Large intestine (tissue), 3 donors: ENCODE measurements around the gene DLK1. TPM values are rescaled to one million over a fixed set of nuclear protein-coding genes. Genes with fewer than 3 reads are reported as not detected.

Experiments
- DNase-seq, 2 donors: peaks; one replicate each; pipeline versions ENCODE4 v3.0.0 to v3.0.0-alpha.2; 2013
- H3K27ac ChIP-seq: one replicate; pipeline ENCODE4 v1.5.1; 2013; ENCODE audit warnings: low read length
- H3K27me3 ChIP-seq: 2 replicates; pipeline ENCODE4 v1.6.1; 2013; ENCODE audit warnings: low read length; ENCODE audit not compliant: control insufficient read depth, insufficient read depth
- H3K36me3 ChIP-seq: 2 replicates; pipeline ENCODE4 v1.6.1; 2013; ENCODE audit warnings: low read length; ENCODE audit not compliant: control insufficient read depth, insufficient read depth
- H3K4me1 ChIP-seq: one replicate; pipeline ENCODE4 v1.6.1; 2013; ENCODE audit warnings: low read length; ENCODE audit not compliant: control insufficient read depth, insufficient read depth
- H3K4me3 ChIP-seq: one replicate; pipeline ENCODE4 v1.5.1; 2013; ENCODE audit warnings: low read length
- H3K9me3 ChIP-seq: one replicate; pipeline ENCODE4 v1.6.1; 2013; ENCODE audit warnings: mild to moderate bottlenecking, low read depth, low read length, moderate library complexity; ENCODE audit not compliant: control insufficient read depth
- WGBS: methylation state at CpG from one replicate; pipeline ENCODE4 v1.1.5; 2013; ENCODE audit warnings: low lambda C conversion rate; ENCODE audit not compliant: insufficient coverage; 5-methylcytosine and 5-hydroxymethylcytosine counted together
- polyA plus RNA-seq: library from polyadenylated mRNA; unstranded; fragments of 120-200 nt; gene quantifications from one replicate; pipeline ENCODE4 v1.2.1, GENCODE V29; 2013

The DLK1 gene
- polyA plus RNA-seq, 1 donor = 25.2 TPM

DNA sequence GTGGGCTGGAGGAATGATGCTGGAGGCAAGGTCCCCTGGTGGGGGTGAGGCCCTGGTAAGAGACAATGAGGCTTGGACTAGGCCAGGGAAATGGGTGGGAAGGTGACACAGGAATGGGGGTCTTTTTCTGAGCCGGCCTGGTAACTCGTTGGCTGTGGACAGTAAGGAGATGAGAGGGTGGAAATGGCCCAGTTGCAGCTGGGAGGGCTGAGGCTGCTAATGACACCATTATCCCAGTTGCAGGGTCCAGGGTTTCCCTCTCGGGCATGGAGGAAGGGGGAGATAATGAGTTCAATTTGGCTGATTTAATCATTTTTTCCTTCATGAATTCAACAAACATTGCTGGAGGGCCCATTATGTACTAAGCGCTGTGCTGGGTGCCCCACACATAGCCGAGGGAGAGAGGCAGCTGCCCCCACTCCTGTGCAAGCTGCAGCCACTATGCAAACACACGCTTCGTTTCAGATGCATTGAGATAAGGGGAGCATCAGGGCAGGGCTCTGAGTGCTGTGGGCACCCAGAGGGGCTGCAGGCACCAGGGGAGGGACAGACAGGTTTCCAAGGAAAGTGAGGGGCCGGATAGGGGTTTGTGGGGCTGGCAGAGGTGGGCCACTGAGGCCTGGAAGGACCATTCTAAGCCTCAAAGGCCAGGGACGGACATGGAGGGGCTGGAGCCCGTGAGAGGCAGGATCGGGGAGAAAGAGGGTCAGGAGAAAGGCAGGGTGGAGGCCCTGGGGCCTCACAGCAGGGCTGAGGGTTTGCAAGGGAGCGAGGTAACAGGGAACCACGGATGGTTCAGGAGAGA lies 56.0 kb downstream of the DLK1 start:
- Histone ChIP-seq H3K4me1 (no peaks in the 10 kb centered on the region), H3K4me3 (no peak overlapping the region), H3K27ac (no peak overlapping the region), H3K9me3 (no peaks in the 10 kb centered on the region), H3K27me3 (no peaks in the 10 kb centered on the region), H3K36me3 (no peaks in the 10 kb centered on the region)
- 80% methylated on average over 1 of the region's 13 CpGs for WGBS
- DNase-seq = no peak

GRCh38 chr14:100783630-100784370 lies 57.1 kb downstream of the DLK1 start:
- Histone ChIP-seq H3K27ac (no peak overlapping the region), H3K4me1 (no peaks in the 10 kb centered on the region), H3K9me3 (no peaks in the 10 kb centered on the region), H3K27me3 (no peaks in the 10 kb centered on the region), H3K36me3 (no peaks in the 10 kb centered on the region), H3K4me3 (no peak overlapping the region)
- WGBS = no CpG with 5 or more reads among the region's 27 CpGs
- DNase-seq = no peak

- no peak for DNase-seq
- no peaks in the 10 kb centered on the region for H3K27me3 ChIP-seq
- WGBS = no CpG with 5 or more reads among the region's 11 CpGs
Observed at GRCh38 chr14:100784523-100785337, 58.0 kb downstream of the DLK1 start.

GRCh38 chr14:100785338-100785615 lies 58.6 kb downstream of the DLK1 start:
- no peak for DNase-seq
- Histone ChIP-seq H3K27ac (no peak overlapping the region), H3K27me3 (no peaks in the 10 kb centered on the region), H3K9me3 (no peaks in the 10 kb centered on the region), H3K4me3 (no peak overlapping the region), H3K4me1 (no peaks in the 10 kb centered on the region), H3K36me3 (no peaks in the 10 kb centered on the region)
- no CpG with 5 or more reads among the region's 4 CpGs for WGBS

More at GRCh38 chr14:100784523-100785337, 58.0 kb downstream of the DLK1 start:
- Histone ChIP-seq H3K4me1 (no peaks in the 10 kb centered on the region), H3K9me3 (no peaks in the 10 kb centered on the region), H3K4me3 (no peak overlapping the region), H3K27ac (no peak overlapping the region), H3K36me3 (no peaks in the 10 kb centered on the region)

DNA sequence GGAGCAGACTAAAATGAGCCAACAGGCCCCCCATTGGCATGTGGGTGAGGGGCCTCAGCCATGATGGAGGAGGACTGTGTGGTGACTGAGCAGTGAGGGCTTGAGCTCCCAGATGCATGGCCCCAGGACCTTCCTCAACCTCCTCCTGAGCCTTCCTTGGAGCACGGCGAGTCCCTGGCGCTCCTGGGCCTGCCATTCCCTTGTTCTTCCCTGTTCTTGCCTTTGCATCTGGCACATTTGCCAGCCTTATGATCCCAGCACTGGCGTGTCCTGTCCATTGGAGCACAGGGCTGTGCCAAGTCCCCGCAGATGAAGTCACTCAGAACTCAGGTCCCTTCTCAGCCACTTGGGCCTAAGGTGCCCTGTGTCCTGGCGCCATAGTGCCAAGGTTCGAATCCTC lies 58.9 kb downstream of the DLK1 start:
- no peaks in the 10 kb centered on the region for H3K36me3 ChIP-seq
- no peaks in the 10 kb centered on the region for H3K4me1 ChIP-seq
- no peaks in the 10 kb centered on the region for H3K9me3 ChIP-seq
- DNase-seq = no peak
- no peak overlapping the region for H3K4me3 ChIP-seq
- no peak overlapping the region for H3K27ac ChIP-seq
- H3K27me3 ChIP-seq = no peaks in the 10 kb centered on the region
- WGBS = 100% methylated on average over 1 of the region's 7 CpGs

DNA sequence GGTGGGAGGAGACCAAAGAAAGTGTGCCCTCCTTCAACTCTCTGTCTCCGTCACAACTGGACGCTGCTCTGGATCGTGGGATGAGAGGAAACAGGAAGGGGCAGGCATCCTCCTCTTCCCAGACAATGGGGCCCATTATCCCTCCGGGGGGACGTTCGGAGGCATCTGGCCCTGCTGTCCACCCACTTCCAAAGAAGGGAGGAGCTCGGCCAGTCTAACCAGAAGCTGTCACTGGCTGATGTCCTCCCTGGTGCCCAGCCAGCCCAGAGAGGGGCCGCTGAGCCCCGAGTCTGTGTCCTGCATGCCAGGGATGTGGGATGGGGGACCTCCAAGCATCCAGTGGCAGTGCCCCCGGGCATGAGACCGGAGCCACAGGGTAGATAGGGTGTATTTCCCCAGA lies 59.4 kb downstream of the DLK1 start:
- Histone ChIP-seq H3K4me3 (no peak overlapping the region), H3K36me3 (no peaks in the 10 kb centered on the region), H3K27me3 (no peaks in the 10 kb centered on the region), H3K27ac (no peak overlapping the region), H3K4me1 (no peaks in the 10 kb centered on the region), H3K9me3 (no peaks in the 10 kb centered on the region)
- DNase-seq = peak in 1 of 2 donors; percentile 11
- WGBS = no CpG with 5 or more reads among the region's 11 CpGs

GRCh38 chr14:100786576-100787219 lies 60.0 kb downstream of the DLK1 start:
- H3K27me3 ChIP-seq = no peaks in the 10 kb centered on the region
- no peak for DNase-seq
- H3K4me3 ChIP-seq = no peak overlapping the region
- 84% methylated on average over 7 of the region's 11 CpGs for WGBS
- no peak overlapping the region for H3K27ac ChIP-seq
- H3K9me3 ChIP-seq = no peaks in the 10 kb centered on the region
- no peaks in the 10 kb centered on the region for H3K36me3 ChIP-seq
- no peaks in the 10 kb centered on the region for H3K4me1 ChIP-seq

GRCh38 chr14:100787659-100788058 lies 61.0 kb downstream of the DLK1 start:
- no peak for DNase-seq
- Histone ChIP-seq H3K36me3 (no peaks in the 10 kb centered on the region), H3K27me3 (peaks cover 2% of the 10 kb centered on the region), H3K4me1 (no peaks in the 10 kb centered on the region), H3K4me3 (no peak overlapping the region), H3K27ac (no peak overlapping the region), H3K9me3 (no peaks in the 10 kb centered on the region)
- no CpG with 5 or more reads among the region's 14 CpGs for WGBS
